SK-N-SH (cell line): ENCODE data around the gene GRK5. TPM values are rescaled to one million over a fixed set of nuclear protein-coding genes. Genes with fewer than 3 reads are reported as not detected.
"Not testable (repeated sequence)": the region's sequence is repeated elsewhere in the genome, so short reads cannot be mapped to it uniquely, and the experiment has no call there.

Source experiments
- CTCF ChIA-PET: fragments of 300-600, 350-600 bp; formaldehyde crosslinking; extraction: SDS; loops from one replicate; lab custom pipeline; 2021; lab: Yijun Ruan, JAX
- POLR2A ChIA-PET: fragments of 350-600 bp; sonication (Branson Sonifier 250); formaldehyde crosslinking; extraction: SDS; loops from one replicate; lab custom pipeline; 2020; ENCODE audit warnings: antibody characterized with exemption, inconsistent platforms; lab: Yijun Ruan, JAX
- DNase-seq: peaks from one replicate; pipeline ENCODE4 v3.0.0; 2012
- H2AFZ ChIP-seq: fragments of 200-600 bp; sonication (generic); 2 replicates; pipeline ENCODE4 v1.8.1; 2016; ENCODE audit warnings: antibody characterized with exemption, mild to moderate bottlenecking, low read depth
- H3F3A ChIP-seq: fragments of 200-600 bp; sonication (generic); replicated peaks from 2 replicates; pipeline ENCODE3; 2016; ENCODE audit warnings: antibody characterized with exemption, mild to moderate bottlenecking; ENCODE audit not compliant: insufficient read depth
- H3K27ac ChIP-seq, 2 experiments: fragments of 200-500 bp in 1 of 2; fragments of 200-600 bp in 1 of 2; sonication (Bioruptor generic) in 1 of 2; sonication (generic), shearing (Covaris generic) in 1 of 2; 2 replicates each; pipeline versions ENCODE4 v1.5.1 to v1.6.1; 2014 to 2016; ENCODE audit warnings: low read depth in 2 of 2, inconsistent platforms in 1 of 2, low read length in 1 of 2, mild to moderate bottlenecking in 1 of 2, mixed read lengths in 1 of 2
- H3K27me3 ChIP-seq: fragments of 200-600 bp; sonication (generic), shearing (Covaris generic); 2 replicates; pipeline ENCODE4 v1.6.1; 2016; ENCODE audit warnings: mixed run types; ENCODE audit not compliant: insufficient read depth
- H3K36me3 ChIP-seq, 2 experiments: fragments of 200-500 bp in 1 of 2; fragments of 200-600 bp in 1 of 2; sonication (Bioruptor generic) in 1 of 2; sonication (generic) in 1 of 2; replicated peaks in 1 of 2; 2 replicates each; pipeline versions ENCODE3 to v1.5.1; 2014 to 2016; ENCODE audit warnings: low read length in 1 of 2, mild to moderate bottlenecking in 1 of 2; ENCODE audit not compliant: insufficient read depth in 2 of 2, control insufficient read depth in 1 of 2
- H3K4me1 ChIP-seq, 2 experiments: fragments of 200-500 bp in 1 of 2; fragments of 200-600 bp in 1 of 2; sonication (Bioruptor generic) in 1 of 2; sonication (generic), shearing (Covaris generic) in 1 of 2; 2 replicates each; pipeline versions ENCODE4 v1.5.1 to v1.6.1; 2014 to 2016; ENCODE audit warnings: low read depth in 1 of 2, low read length in 1 of 2, mixed run types in 1 of 2; ENCODE audit not compliant: insufficient read depth in 2 of 2, control insufficient read depth in 1 of 2
- H3K4me2 ChIP-seq: fragments of 200-600 bp; sonication (generic), shearing (Covaris generic); 2 replicates; pipeline ENCODE4 v1.6.1; 2017; ENCODE audit warnings: mixed run types
- H3K4me3 ChIP-seq, 2 experiments: fragments of 200-500 bp in 1 of 2; fragments of 200-600 bp in 1 of 2; sonication (Bioruptor generic) in 1 of 2; sonication (generic), shearing (Covaris generic) in 1 of 2; 2 replicates each; pipeline versions ENCODE4 v1.5.1 to v1.8.1; 2014 to 2016; ENCODE audit warnings: low read depth in 2 of 2, inconsistent platforms in 1 of 2, low read length in 1 of 2, mild to moderate bottlenecking in 1 of 2, mixed read lengths in 1 of 2, moderate library complexity in 1 of 2
- H3K79me2 ChIP-seq: fragments of 200-600 bp; sonication (generic); 2 replicates; pipeline ENCODE4 v1.8.1; 2017; ENCODE audit warnings: mild to moderate bottlenecking; ENCODE audit not compliant: insufficient read depth
- H3K9ac ChIP-seq: fragments of 200-600 bp; sonication (generic); 2 replicates; pipeline ENCODE4 v1.6.1; 2017; ENCODE audit warnings: mixed run types
- H3K9me2 ChIP-seq: fragments of 200-600 bp; sonication (generic); 2 replicates; pipeline ENCODE4 v1.6.1; 2017; ENCODE audit warnings: mixed run types
- H3K9me3 ChIP-seq: fragments of 200-600 bp; sonication (generic); 2 replicates; pipeline ENCODE4 v1.6.1; 2017; ENCODE audit warnings: mixed run types, mild to moderate bottlenecking, moderate library complexity
- H4K20me1 ChIP-seq: fragments of 200-600 bp; sonication (generic); 2 replicates; pipeline ENCODE4 v1.6.1; 2017; ENCODE audit warnings: mild to moderate bottlenecking, mixed run types; ENCODE audit not compliant: insufficient read depth
- CHD2 ChIP-seq: fragments of 150-350 bp; IDR thresholded peaks from 2 replicates; pipeline ENCODE4 v1.6.1; 2018; ENCODE audit warnings: low read length; ENCODE audit not compliant: partially characterized antibody
- ELF1 ChIP-seq: IDR thresholded peaks from 2 replicates; pipeline ENCODE4 v1.4.0; 2012
- EP300 ChIP-seq, 2 experiments: IDR thresholded peaks; 2 replicates each; pipeline versions ENCODE4 v1.4.0 to v1.6.1; 2012; ENCODE audit warnings: borderline replicate concordance in 1 of 2, low read depth in 1 of 2, low read length in 1 of 2
- EZH2phosphoT487 ChIP-seq: fragments of 200-600 bp; sonication (generic); IDR thresholded peaks from 2 replicates; pipeline ENCODE4 v1.6.1; 2017; ENCODE audit warnings: low read depth, mixed run types, mild to moderate bottlenecking, antibody characterized with exemption, moderate library complexity, borderline replicate concordance
- FOXJ3 ChIP-seq: sonication (generic); formaldehyde crosslinking; IDR thresholded peaks from 2 replicates; pipeline ENCODE4 v1.5.1; 2020; ENCODE audit warnings: mild to moderate bottlenecking, missing genetic modification reagents
- FOXM1 ChIP-seq: IDR thresholded peaks from 2 replicates; pipeline ENCODE4 v1.4.0; 2012; ENCODE audit warnings: low read depth, mild to moderate bottlenecking
- MEF2A ChIP-seq: IDR thresholded peaks from 2 replicates; pipeline ENCODE4 v1.4.0; 2012; ENCODE audit warnings: low read depth, borderline replicate concordance
- NFIC ChIP-seq: IDR thresholded peaks from 2 replicates; pipeline ENCODE4 v1.4.0; 2012; ENCODE audit warnings: borderline replicate concordance
- RCOR1 ChIP-seq: fragments of 150-350 bp; IDR thresholded peaks from 2 replicates; pipeline ENCODE4 v1.6.1; 2017; ENCODE audit warnings: antibody characterized with exemption, low read length
- RXRA ChIP-seq: IDR thresholded peaks from 2 replicates; pipeline ENCODE4 v1.4.0; 2012; ENCODE audit warnings: low read depth, mild to moderate bottlenecking, borderline replicate concordance
- TAF1 ChIP-seq: IDR thresholded peaks from 2 replicates; pipeline ENCODE4 v1.6.1; 2012; ENCODE audit warnings: low read depth, mild to moderate bottlenecking, low read length, moderate library complexity, borderline replicate concordance
- TCF12 ChIP-seq: IDR thresholded peaks from 2 replicates; pipeline ENCODE4 v1.4.0; 2012
- WGBS: methylation state at CpG from one replicate; pipeline ENCODE4 v1.1.6; 2017; ENCODE audit warnings: low lambda C conversion rate; 5-methylcytosine and 5-hydroxymethylcytosine counted together
- polyA plus RNA-seq, 3 experiments: library from polyadenylated mRNA; depleted of rRNA; stranded (reverse); fragments of >200 nt; gene quantifications; 2 replicates each; pipeline ENCODE4 v1.2.3, GENCODE V29; 2012
- TF ChIP-seq, protein P1 (sequence below): IDR thresholded peaks from 2 replicates; pipeline ENCODE4 v1.4.0; 2012; ENCODE audit warnings: low read depth
- TF ChIP-seq, protein P2 (sequence below): IDR thresholded peaks from 2 replicates; pipeline ENCODE4; 2012
- TF ChIP-seq, protein P3 (sequence below): fragments of 150-350 bp; IDR thresholded peaks from 2 replicates; pipeline ENCODE4 v1.6.1; 2017; ENCODE audit warnings: antibody characterized with exemption, low read length, low read depth, borderline replicate concordance
- TF ChIP-seq, protein P4 (sequence below): IDR thresholded peaks from 2 replicates; pipeline ENCODE4 v1.6.1; 2012; ENCODE audit warnings: mild to moderate bottlenecking, low read depth, low read length, moderate library complexity

Gene GRK5
- polyA plus RNA-seq, 1 of the 3 experiments (the other 2 are of a cell fraction): 12.1 TPM

DNA sequence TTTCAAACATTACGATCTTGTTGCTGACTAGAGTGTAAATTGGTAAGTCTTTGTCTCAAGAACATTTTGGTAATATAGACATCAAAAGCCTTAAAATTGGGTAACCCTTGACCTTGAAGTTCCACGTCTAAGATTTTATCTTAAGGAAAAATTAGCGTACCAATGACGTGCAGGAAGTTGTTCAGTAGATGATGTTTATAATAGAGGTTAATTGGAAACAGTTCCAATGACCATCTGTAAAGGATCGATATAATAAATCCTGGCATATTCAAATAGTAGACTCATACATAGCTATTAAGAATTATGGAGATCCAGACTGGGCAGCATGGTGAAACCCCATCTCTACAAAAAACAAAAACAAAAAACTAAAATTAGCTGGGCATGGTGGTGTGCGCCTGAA is 20.5 kb downstream of the GRK5 start:
- ChIA-PET POLR2A (no interaction called here), CTCF (interaction anchor here (1.8 kb wide), 1 partner anchor 21 kb away, joined by 6 read pairs; no protein-coding TSS in a partner anchor)
- no peak overlapping the region for H3K4me3 ChIP-seq
- H3F3A ChIP-seq: no peaks in the 10 kb centered on the region
- H3K79me2 ChIP-seq: no peaks in the 10 kb centered on the region; the same call in 1 of the 2 replicates
- 62% methylated on average over 6 of the region's 6 CpGs for WGBS
- H3K9ac ChIP-seq: no peak overlapping the region
- no peak overlapping the region for H2AFZ ChIP-seq
- H3K27me3 ChIP-seq: no peaks in the 10 kb centered on the region
- no peaks in the 10 kb centered on the region for H3K36me3 ChIP-seq
- peak; percentile 82 for TF ChIP-seq TCF12
- TF ChIP-seq EP300 (IDR thresholded peaks at IDR 0.05; ENCODE audit: borderline replicate concordance in 1 of 2, low read depth in 1 of 2, low read length in 1 of 2): peak in 1 of 2 experiments; percentile 39; a peak in 1 of 4 replicates
- no peak for TF ChIP-seq EZH2phosphoT487
- DNase-seq: no peak
- no peak overlapping the region for H3K4me2 ChIP-seq
- H3K9me2 ChIP-seq: no peaks in the 10 kb centered on the region
- H3K4me1 ChIP-seq: peaks cover 0 to 15% of the 10 kb centered on the region in 2 experiments; a peak in 2 of 4 replicates
- no peaks in the 10 kb centered on the region for H4K20me1 ChIP-seq
- H3K27ac ChIP-seq: no peak overlapping the region
- no peaks in the 10 kb centered on the region for H3K9me3 ChIP-seq

DNA sequence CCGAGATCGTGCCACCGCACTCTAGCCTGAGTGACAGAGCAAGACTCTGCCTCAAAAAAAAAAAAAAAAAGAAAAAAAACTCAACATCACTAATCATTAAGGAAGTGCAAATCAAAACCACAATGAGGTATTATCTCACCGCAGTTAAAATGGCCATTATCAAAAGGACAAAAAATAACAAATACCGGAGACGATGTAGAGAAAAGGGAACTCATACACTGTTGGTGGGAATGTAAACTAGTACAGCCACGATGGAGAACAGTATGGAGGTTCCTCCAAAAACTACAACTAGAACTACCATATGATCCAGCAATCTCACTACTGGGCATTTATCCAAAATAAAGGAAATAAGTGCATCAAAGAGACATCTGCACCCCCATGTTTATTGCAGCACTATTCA is 24.3 kb downstream of the GRK5 start:
- Histone ChIP-seq H3F3A (no peaks in the 10 kb centered on the region), H2AFZ (no peak overlapping the region), H3K4me3 (no peak overlapping the region), H3K27ac (no peak overlapping the region), H3K79me2 (peaks cover 10% of the 10 kb centered on the region; the same call in 1 of the 2 replicates), H4K20me1 (no peaks in the 10 kb centered on the region), H3K9ac (no peak overlapping the region), H3K27me3 (no peaks in the 10 kb centered on the region), H3K4me1 (peaks cover 13 to 19% of the 10 kb centered on the region in 2 experiments; a peak in 3 of 4 replicates), H3K4me2 (no peak overlapping the region), H3K9me2 (no peaks in the 10 kb centered on the region), H3K9me3 (no peaks in the 10 kb centered on the region), H3K36me3 (no peaks in the 10 kb centered on the region)
- CTCF ChIA-PET: interaction anchor here (1.0 kb wide), 1 partner anchor 24 kb away, joined by 3 read pairs; the partner anchor contains the start of gene GRK5
- POLR2A ChIA-PET: no interaction called here
- WGBS: 91% methylated on average over 7 of the region's 7 CpGs
- TF ChIP-seq, protein P1, sequence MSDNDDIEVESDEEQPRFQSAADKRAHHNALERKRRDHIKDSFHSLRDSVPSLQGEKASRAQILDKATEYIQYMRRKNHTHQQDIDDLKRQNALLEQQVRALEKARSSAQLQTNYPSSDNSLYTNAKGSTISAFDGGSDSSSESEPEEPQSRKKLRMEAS: no peak
- no peak for TF ChIP-seq EP300 (IDR thresholded peaks at IDR 0.05; ENCODE audit: borderline replicate concordance in 1 of 2, low read depth in 1 of 2, low read length in 1 of 2)
- TF ChIP-seq, protein P2, sequence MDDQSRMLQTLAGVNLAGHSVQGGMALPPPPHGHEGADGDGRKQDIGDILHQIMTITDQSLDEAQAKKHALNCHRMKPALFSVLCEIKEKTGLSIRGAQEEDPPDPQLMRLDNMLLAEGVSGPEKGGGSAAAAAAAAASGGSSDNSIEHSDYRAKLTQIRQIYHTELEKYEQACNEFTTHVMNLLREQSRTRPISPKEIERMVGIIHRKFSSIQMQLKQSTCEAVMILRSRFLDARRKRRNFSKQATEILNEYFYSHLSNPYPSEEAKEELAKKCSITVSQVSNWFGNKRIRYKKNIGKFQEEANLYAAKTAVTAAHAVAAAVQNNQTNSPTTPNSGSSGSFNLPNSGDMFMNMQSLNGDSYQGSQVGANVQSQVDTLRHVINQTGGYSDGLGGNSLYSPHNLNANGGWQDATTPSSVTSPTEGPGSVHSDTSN: no peak
- TF ChIP-seq FOXJ3 (CRISPR knock-in tag): no peak
- no peak for TF ChIP-seq FOXM1
- TF ChIP-seq CHD2: no peak
- no peak for TF ChIP-seq RXRA
- TF ChIP-seq, protein P3, sequence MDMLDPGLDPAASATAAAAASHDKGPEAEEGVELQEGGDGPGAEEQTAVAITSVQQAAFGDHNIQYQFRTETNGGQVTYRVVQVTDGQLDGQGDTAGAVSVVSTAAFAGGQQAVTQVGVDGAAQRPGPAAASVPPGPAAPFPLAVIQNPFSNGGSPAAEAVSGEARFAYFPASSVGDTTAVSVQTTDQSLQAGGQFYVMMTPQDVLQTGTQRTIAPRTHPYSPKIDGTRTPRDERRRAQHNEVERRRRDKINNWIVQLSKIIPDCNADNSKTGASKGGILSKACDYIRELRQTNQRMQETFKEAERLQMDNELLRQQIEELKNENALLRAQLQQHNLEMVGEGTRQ: no peak
- no peak for TF ChIP-seq ELF1
- TF ChIP-seq, protein P4, sequence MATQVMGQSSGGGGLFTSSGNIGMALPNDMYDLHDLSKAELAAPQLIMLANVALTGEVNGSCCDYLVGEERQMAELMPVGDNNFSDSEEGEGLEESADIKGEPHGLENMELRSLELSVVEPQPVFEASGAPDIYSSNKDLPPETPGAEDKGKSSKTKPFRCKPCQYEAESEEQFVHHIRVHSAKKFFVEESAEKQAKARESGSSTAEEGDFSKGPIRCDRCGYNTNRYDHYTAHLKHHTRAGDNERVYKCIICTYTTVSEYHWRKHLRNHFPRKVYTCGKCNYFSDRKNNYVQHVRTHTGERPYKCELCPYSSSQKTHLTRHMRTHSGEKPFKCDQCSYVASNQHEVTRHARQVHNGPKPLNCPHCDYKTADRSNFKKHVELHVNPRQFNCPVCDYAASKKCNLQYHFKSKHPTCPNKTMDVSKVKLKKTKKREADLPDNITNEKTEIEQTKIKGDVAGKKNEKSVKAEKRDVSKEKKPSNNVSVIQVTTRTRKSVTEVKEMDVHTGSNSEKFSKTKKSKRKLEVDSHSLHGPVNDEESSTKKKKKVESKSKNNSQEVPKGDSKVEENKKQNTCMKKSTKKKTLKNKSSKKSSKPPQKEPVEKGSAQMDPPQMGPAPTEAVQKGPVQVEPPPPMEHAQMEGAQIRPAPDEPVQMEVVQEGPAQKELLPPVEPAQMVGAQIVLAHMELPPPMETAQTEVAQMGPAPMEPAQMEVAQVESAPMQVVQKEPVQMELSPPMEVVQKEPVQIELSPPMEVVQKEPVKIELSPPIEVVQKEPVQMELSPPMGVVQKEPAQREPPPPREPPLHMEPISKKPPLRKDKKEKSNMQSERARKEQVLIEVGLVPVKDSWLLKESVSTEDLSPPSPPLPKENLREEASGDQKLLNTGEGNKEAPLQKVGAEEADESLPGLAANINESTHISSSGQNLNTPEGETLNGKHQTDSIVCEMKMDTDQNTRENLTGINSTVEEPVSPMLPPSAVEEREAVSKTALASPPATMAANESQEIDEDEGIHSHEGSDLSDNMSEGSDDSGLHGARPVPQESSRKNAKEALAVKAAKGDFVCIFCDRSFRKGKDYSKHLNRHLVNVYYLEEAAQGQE: no peak
- no peak for TF ChIP-seq TAF1
- no peak for TF ChIP-seq NFIC
- no peak for TF ChIP-seq MEF2A
- TF ChIP-seq RCOR1: no peak
- DNase-seq: no peak

DNA sequence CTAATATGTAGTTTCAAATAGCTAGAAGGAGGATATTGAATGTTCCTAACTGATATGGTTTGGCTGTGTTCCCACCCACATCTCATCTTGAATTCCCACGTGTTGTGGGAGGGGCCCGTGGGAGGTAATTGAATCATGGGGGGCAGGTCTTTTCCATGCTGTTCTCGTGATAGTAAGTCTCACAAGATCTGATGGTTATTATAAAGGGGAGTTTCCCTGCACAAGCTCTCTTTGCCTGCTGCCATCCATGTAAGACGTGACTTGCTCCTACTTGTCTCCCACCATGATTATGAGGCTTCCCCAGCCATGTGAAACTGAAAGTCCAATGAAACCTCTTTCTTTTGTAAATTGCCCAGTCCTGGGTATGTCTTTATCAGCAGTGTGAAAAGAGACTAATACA is 25.1 kb downstream of the GRK5 start:
- H3K79me2 ChIP-seq, H4K20me1 ChIP-seq, H3K4me3 ChIP-seq, H3K9ac ChIP-seq, H3F3A ChIP-seq, H3K9me3 ChIP-seq, H3K27ac ChIP-seq, H2AFZ ChIP-seq, H3K9me2 ChIP-seq, DNase-seq, H3K4me2 ChIP-seq, POLR2A ChIA-PET, H3K36me3 ChIP-seq, H3K27me3 ChIP-seq: not testable (repeated sequence)
- CTCF ChIA-PET: interaction anchor here (0.7 to 1.0 kb wide), 2 partner anchors 23 to 25 kb away, joined by 3 to 6 read pairs; partner anchors contain the start of gene GRK5
- H3K4me1 ChIP-seq: peaks cover 17 to 20% of the 10 kb centered on the region in 2 experiments; a peak in 3 of 4 replicates
- 66% methylated on average over 4 of the region's 4 CpGs for WGBS
